Thyroid gland (tissue), 4 donors: Measurements from ENCODE around the gene NR0B2.
"Not testable (repeated sequence)": the region's sequence is repeated elsewhere in the genome, so short reads cannot be mapped to it uniquely, and the experiment has no call there.

Experiments used
- CTCF ChIP-seq, 6 experiments: fragments of 200-600 bp in 3 of 6; fragments of 450-650 bp in 3 of 6; sonication (generic) in 3 of 6; IDR thresholded peaks; one replicate each; pipeline ENCODE4 v1.5.1; 2016 to 2019; ENCODE audit warnings: antibody characterized with exemption in 6 of 6, mild to moderate bottlenecking in 2 of 6, inconsistent platforms in 1 of 6, moderate library complexity in 1 of 6
- POLR2A ChIP-seq, 2 donors: fragments of 450-650 bp; IDR thresholded peaks; one replicate each; pipeline ENCODE4 v1.6.1; 2017; ENCODE audit warnings: antibody characterized with exemption in 2 of 2, mild to moderate bottlenecking in 2 of 2, moderate library complexity in 1 of 2

GRCh38 chr1:26948725-26949057 lies 34.9 kb upstream of the NR0B2 start:
- not testable (repeated sequence) for TF ChIP-seq CTCF, POLR2A (IDR thresholded peaks at IDR 0.05)
